Testis (tissue), 2 donors: ENCODE results near the gene KRT81.

Experiments
- CTCF ChIP-seq, 3 experiments: fragments of 450-650 bp in 2 of 3; fragments of 200-600 bp in 1 of 3; sonication (generic) in 1 of 3; IDR thresholded peaks; one replicate each; pipeline ENCODE4 v1.5.1; 2016 to 2019; ENCODE audit warnings: antibody characterized with exemption in 3 of 3, mild to moderate bottlenecking in 2 of 3, moderate library complexity in 1 of 3
- POLR2A ChIP-seq: fragments of 450-650 bp; IDR thresholded peaks from one replicate; pipeline ENCODE4 v1.6.1; 2017; ENCODE audit warnings: antibody characterized with exemption, mild to moderate bottlenecking, moderate library complexity

- TF ChIP-seq CTCF (IDR thresholded peaks at IDR 0.05) (no peak), POLR2A (no peak)
Measured at GRCh38 chr12:52267699-52268098, 23.6 kb downstream of the KRT81 start.
